Activated CD4-positive, alpha-beta T cell treated with anti-CD3 and anti-CD28 coated beads for 4 hours (primary cell): ENCODE measurements around the gene ZC2HC1C.
"Not testable (repeated sequence)": the region's sequence is repeated elsewhere in the genome, so short reads cannot be mapped to it uniquely, and the experiment has no call there.

Experiments used
- DNase-seq, 2 donors: peaks; one replicate each; pipeline ENCODE4 v3.0.0-alpha.2; 2020

ZC2HC1C gene

GRCh38 chr14:75059642-75060041 is 9.8 kb upstream of the ZC2HC1C start:
- no peak for DNase-seq

- DNase-seq = no peak
Measured at GRCh38 chr14:75060420-75060819, 9.0 kb upstream of the ZC2HC1C start.

GRCh38 chr14:75063013-75063412 is 6.4 kb upstream of the ZC2HC1C start:
- no peak for DNase-seq

GRCh38 chr14:75063491-75064204 is 5.8 kb upstream of the ZC2HC1C start, which contains the start of gene ACYP1:
ACYP1 (minus strand) TSS chr14:75064024; CDS start chr14:75063553, 471 bp downstream.
- DNase-seq = peak; percentile 84 to 89

GRCh38 chr14:75064205-75064567 is 5.3 kb upstream of the ZC2HC1C start:
- no peak for DNase-seq

- DNase-seq = no peak
Measured at GRCh38 chr14:75066691-75067090, 2.8 kb upstream of the ZC2HC1C start.

- no peak for DNase-seq
Measured at GRCh38 chr14:75067212-75067611, 2.2 kb upstream of the ZC2HC1C start.

GRCh38 chr14:75067765-75068164 is 1.7 kb upstream of the ZC2HC1C start:
- DNase-seq = not testable (repeated sequence)

- DNase-seq = no peak
Measured at GRCh38 chr14:75068294-75069120, 934 bp upstream of the ZC2HC1C start.

GRCh38 chr14:75069811-75070145 is 337 bp downstream of the ZC2HC1C start:
- DNase-seq = no peak

GRCh38 chr14:75070383-75070782 is 942 bp downstream of the ZC2HC1C start:
- DNase-seq = no peak

- DNase-seq = no peak
Measured at GRCh38 chr14:75077794-75078193, 8.4 kb downstream of the ZC2HC1C start.

- no peak for DNase-seq
Measured at GRCh38 chr14:75079521-75079920, 10.1 kb downstream of the ZC2HC1C start.

GRCh38 chr14:75081660-75082229 is 12.3 kb downstream of the ZC2HC1C start:
- no peak for DNase-seq

GRCh38 chr14:75083271-75083670 is 13.8 kb downstream of the ZC2HC1C start:
- no peak for DNase-seq

GRCh38 chr14:75084513-75084912 is 15.1 kb downstream of the ZC2HC1C start:
- no peak for DNase-seq

- DNase-seq = no peak
Measured at GRCh38 chr14:75088153-75088552, 18.7 kb downstream of the ZC2HC1C start.

- DNase-seq = peak; percentile 33 to 60
Measured at GRCh38 chr14:75088566-75089373, 19.3 kb downstream of the ZC2HC1C start.

GRCh38 chr14:75090353-75090752 is 20.9 kb downstream of the ZC2HC1C start:
- DNase-seq = no peak

GRCh38 chr14:75091251-75091650 is 21.8 kb downstream of the ZC2HC1C start:
- DNase-seq = no peak

- no peak for DNase-seq
Measured at GRCh38 chr14:75092698-75093097, 23.3 kb downstream of the ZC2HC1C start.

GRCh38 chr14:75094896-75095295 is 25.5 kb downstream of the ZC2HC1C start:
- DNase-seq = no peak

GRCh38 chr14:75095690-75096089 is 26.2 kb downstream of the ZC2HC1C start:
- DNase-seq = no peak
